ENCODE measurements around the gene GRIA3. TPM values are rescaled to one million over a fixed set of nuclear protein-coding genes. Genes with fewer than 3 reads are reported as not detected.
"Not testable (repeated sequence)": the region's sequence is repeated elsewhere in the genome, so short reads cannot be mapped to it uniquely, and the experiment has no call there.

GRIA3 gene
- total and polyA plus RNA-seq, 7 donors, result 0.07 to 3.0 (median 0.82) TPM; not detected in 2

GRCh38 chrX:123518791-123519190 lies 334.7 kb downstream of the GRIA3 start:
- no peaks in the 10 kb centered on the region for H3K4me1 ChIP-seq
- H3K4me3 ChIP-seq, result no peak overlapping the region
- H3K27me3 ChIP-seq, result no peaks in the 10 kb centered on the region
- intact Hi-C loops (cut with DNase I), result no loop called here
- H3K9me3 ChIP-seq, result no peaks in the 10 kb centered on the region
- 91% methylated on average over 2 of the region's 2 CpGs for WGBS, 2 donors
- TF ChIP-seq POLR2AphosphoS5 (IDR thresholded peaks at IDR 0.05) (no peak), CTCF (IDR thresholded peaks at IDR 0.05) (no peak), POLR2A (IDR thresholded peaks at IDR 0.05) (no peak), EP300 (IDR thresholded peaks at IDR 0.05) (no peak)
- DNase-seq, result no peak
- no peak overlapping the region for H3K27ac ChIP-seq
- no peaks in the 10 kb centered on the region for H3K36me3 ChIP-seq

DNA sequence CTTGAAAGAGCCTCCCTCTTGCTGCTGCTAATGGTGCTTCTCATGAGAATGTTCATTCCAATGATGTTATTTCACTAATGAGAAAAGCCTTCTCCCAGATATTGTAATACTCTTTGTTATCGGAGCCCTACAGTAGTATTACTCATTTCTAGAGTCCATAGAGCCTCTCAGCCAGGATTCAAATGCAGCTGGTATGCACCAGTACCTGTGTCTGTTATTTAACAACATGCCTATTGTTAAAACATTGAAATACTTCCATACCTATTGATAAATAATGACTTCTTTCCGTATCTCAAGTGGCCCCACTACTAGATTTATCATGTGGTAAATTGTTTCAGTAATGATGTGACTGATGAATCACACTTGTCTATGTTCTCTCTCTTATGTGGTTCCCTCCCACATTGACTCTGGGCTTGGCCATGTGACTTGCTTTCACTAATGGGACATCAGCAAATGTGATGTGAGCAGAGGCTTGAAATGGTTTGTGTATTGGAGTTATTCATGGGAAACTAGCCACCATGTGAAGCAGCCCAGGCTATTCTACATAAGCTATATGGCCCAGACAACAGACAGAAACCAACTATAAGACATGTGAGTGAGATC lies 341.1 kb downstream of the GRIA3 start:
- no peaks in the 10 kb centered on the region for H3K27me3 ChIP-seq
- no peaks in the 10 kb centered on the region for H3K36me3 ChIP-seq
- intact Hi-C loops (cut with DNase I), result no loop called here
- H3K4me1 ChIP-seq, result no peaks in the 10 kb centered on the region
- no peak overlapping the region for H3K4me3 ChIP-seq
- WGBS, 2 donors, result 87% methylated on average over 2 of the region's 2 CpGs
- no peak overlapping the region for H3K27ac ChIP-seq
- no peak for TF ChIP-seq POLR2A (IDR thresholded peaks at IDR 0.05)
- TF ChIP-seq CTCF (IDR thresholded peaks at IDR 0.05), result no peak
- no peak for TF ChIP-seq POLR2AphosphoS5 (IDR thresholded peaks at IDR 0.05)
- TF ChIP-seq EP300 (IDR thresholded peaks at IDR 0.05), result no peak
- DNase-seq, result no peak
- H3K9me3 ChIP-seq, result no peaks in the 10 kb centered on the region

- H3K36me3 ChIP-seq; H3K4me3 ChIP-seq; H3K27ac ChIP-seq; H3K4me1 ChIP-seq; H3K9me3 ChIP-seq; intact Hi-C loops (cut with DNase I); DNase-seq; H3K27me3 ChIP-seq: not testable (repeated sequence)
- WGBS, 2 donors, result 77 to 96% methylated on average over 1 of the region's 1 CpG
These were observed 346.6 kb downstream of the GRIA3 start for GRCh38 chrX:123530726-123531125.

Measured in sigmoid colon (tissue), 7 donors.